ENCODE results near the gene MISP. TPM values are rescaled to one million over a fixed set of nuclear protein-coding genes. Genes with fewer than 3 reads are reported as not detected.

MISP gene
- total and polyA plus RNA-seq, 2 of the 13 experiments (the other 11 are each of a cell fraction or from before 2014, with no cell fraction given) = 0.67 to 1.3 TPM

GRCh38 chr19:799076-799881 is 48.4 kb downstream of the MISP start (continued):
- TF ChIP-seq ATM (IDR thresholded peaks at IDR 0.05; ENCODE audit: borderline replicate concordance) (no peak), SP140L (CRISPR knock-in tag; IDR thresholded peaks at IDR 0.05; ENCODE audit: borderline replicate concordance) (no peak), IKZF5 (CRISPR knock-in tag; IDR thresholded peaks at IDR 0.05) (no peak), EEA1 (CRISPR knock-in tag; IDR thresholded peaks at IDR 0.05; ENCODE audit: borderline replicate concordance) (no peak), SMYD3 (CRISPR knock-in tag; IDR thresholded peaks at IDR 0.05) (no peak), REXO4 (CRISPR knock-in tag; IDR thresholded peaks at IDR 0.05; ENCODE audit: borderline replicate concordance) (no peak), POLR2G (IDR thresholded peaks at IDR 0.05; ENCODE audit: low read depth, low read length) (peak; percentile 37; the same call in 1 of the 2 replicates), ZFYVE20 (CRISPR knock-in tag; IDR thresholded peaks at IDR 0.05; ENCODE audit: borderline replicate concordance, low read depth) (no peak), FLYWCH1 (CRISPR knock-in tag; IDR thresholded peaks at IDR 0.05) (no peak), TRIM24 (CRISPR knock-in tag; IDR thresholded peaks at IDR 0.05) (no peak), ZBTB2 (CRISPR knock-in tag; IDR thresholded peaks at IDR 0.05; ENCODE audit: low read depth) (no peak), NR2F2 (IDR thresholded peaks at IDR 0.05; ENCODE audit: borderline replicate concordance, low read depth) (peak; percentile 16; the same call in 1 of the 2 replicates), KLF6 (CRISPR knock-in tag; IDR thresholded peaks at IDR 0.05) (no peak), CREM (IDR thresholded peaks at IDR 0.05) (peak; percentile 31; the same call in 1 of the 2 replicates), CREM (CRISPR knock-in tag; IDR thresholded peaks at IDR 0.05) (no peak), YEATS4 (CRISPR knock-in tag; IDR thresholded peaks at IDR 0.05; ENCODE audit: borderline replicate concordance) (no peak), KLF16 (CRISPR knock-in tag; IDR thresholded peaks at IDR 0.05) (no peak; a peak in 1 of 4 replicates), NR2C2 (CRISPR knock-in tag; IDR thresholded peaks at IDR 0.05; ENCODE audit: borderline replicate concordance) (peak; percentile 21; the same call in 1 of the 2 replicates), ZNF543 (CRISPR knock-in tag; IDR thresholded peaks at IDR 0.05) (0 out of 2 replicates have a peak, but pooled peaks have one; percentile 8), SKIL (CRISPR knock-in tag; IDR thresholded peaks at IDR 0.05; ENCODE audit: borderline replicate concordance) (0 out of 2 replicates have a peak, but pooled peaks have one; percentile 38), ZNF296 (CRISPR knock-in tag; conservative IDR thresholded peaks at IDR 0.05) (no peak), RXRB (CRISPR knock-in tag; IDR thresholded peaks at IDR 0.05; ENCODE audit: borderline replicate concordance) (peak; percentile 41; the same call in 1 of the 2 replicates)
- TF ChIP-seq, protein P1, sequence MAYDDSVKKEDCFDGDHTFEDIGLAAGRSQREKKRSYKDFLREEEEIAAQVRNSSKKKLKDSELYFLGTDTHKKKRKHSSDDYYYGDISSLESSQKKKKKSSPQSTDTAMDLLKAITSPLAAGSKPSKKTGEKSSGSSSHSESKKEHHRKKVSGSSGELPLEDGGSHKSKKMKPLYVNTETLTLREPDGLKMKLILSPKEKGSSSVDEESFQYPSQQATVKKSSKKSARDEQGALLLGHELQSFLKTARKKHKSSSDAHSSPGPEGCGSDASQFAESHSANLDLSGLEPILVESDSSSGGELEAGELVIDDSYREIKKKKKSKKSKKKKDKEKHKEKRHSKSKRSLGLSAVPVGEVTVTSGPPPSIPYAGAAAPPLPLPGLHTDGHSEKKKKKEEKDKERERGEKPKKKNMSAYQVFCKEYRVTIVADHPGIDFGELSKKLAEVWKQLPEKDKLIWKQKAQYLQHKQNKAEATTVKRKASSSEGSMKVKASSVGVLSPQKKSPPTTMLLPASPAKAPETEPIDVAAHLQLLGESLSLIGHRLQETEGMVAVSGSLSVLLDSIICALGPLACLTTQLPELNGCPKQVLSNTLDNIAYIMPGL (CRISPR knock-in tag; IDR thresholded peaks at IDR 0.05; ENCODE audit: borderline replicate concordance in 1 of 2, low read depth in 1 of 2) = peak; percentile 53 to 66; a peak in 3 of 4 replicates

Data from HepG2 (cell line).